GM21447 (cell line): Measurements from ENCODE around the gene AXIN1.
"Not testable (repeated sequence)": the region's sequence is repeated elsewhere in the genome, so short reads cannot be mapped to it uniquely, and the experiment has no call there.

Source experiments
- ATAC-seq: cut with Tn5 transposase; IDR thresholded peaks from one replicate; pipeline ENCODE4 v1.9.1; 2021; ENCODE audit not compliant: unreplicated experiment

Gene AXIN1

DNA sequence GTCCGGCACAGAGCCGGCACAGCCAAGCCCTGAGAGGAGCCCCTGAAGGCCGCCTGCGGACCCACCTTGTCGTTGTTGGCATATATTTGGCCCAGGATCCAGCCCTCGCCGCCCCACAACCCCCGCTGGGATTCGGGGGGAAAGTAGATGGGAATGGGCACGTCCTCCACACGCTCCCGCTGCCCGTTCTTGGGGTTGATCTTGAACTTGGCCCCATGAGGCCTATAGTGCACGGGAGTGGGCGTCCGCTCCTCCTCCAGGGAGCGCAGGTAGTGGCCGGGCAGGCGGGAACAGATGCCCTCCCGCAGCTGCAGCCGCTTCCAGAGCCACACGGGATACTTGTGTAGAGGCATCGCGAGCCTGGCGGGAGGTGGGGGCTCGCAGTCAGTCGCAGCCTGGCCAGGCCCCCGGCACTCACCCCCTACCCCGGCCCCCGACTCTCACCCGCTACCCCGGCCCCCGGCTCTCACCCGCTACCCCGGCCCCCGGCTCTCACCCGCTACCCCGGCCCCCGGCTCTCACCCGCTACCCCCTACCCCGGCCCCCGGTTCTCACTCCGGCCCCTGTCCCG is 17.4 kb upstream of the AXIN1 start:
- no peak for ATAC-seq

DNA sequence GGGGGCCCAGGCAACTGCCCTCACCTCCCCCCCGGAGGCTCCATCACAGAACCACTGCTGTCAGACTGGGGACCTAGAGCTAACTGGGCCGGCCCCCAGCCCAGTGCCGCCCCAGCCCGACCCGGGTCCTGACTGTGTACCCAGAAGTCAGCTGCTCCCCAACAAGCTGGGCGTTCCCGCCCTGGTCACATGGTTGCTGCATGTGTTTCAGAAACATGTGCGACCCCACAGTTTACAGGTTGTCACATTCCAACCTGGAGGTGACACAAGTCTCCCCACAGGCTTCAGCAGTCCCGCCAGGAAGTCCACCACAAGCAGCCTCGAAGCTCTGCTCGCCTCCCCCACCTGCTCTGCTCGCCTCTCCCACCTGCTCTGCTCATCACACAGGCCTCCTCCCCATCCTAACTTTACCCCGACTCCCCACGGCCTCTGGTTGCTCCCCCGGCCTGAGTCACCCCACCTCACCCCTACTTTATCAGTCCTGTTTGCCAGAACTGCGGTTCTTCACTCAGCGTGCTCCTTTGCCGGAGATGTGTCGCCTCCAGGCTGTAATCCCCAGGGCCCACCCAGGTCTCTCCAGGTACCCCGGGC is 16.8 kb upstream of the AXIN1 start:
- no peak for ATAC-seq

- ATAC-seq = no peak
Observed at GRCh38 chr16:368388-369158, 16.1 kb upstream of the AXIN1 start.

DNA sequence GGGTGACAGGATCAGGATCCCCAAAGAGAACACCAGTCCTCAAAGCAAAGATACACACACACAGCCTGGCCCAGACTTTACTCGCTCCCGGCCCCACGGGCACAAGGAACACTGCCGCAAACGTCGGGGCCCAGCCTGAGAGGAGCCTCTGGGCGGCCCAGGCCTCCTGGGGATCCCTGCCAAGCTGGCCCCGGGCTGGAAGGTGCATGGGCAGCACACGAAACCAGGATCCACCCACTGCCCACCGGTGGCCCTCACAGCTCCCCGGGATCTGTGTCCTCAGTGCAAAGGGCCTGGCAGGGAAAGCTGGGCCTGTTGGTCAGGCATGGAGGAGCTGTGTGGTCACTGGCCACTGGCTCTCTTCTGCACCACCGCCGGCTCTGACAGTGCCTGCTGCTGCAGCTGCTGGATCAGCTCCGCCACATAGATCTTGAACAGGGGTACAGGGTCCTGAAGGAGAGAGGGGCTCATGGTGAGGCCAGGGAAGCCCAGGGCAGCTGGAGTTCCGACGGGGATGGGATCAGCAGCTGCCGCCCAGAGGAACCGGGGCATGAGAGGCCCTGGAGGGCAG is 14.9 kb upstream of the AXIN1 start:
- no peak for ATAC-seq

GRCh38 chr16:366476-366875 is 14.0 kb upstream of the AXIN1 start:
- ATAC-seq = no peak

DNA sequence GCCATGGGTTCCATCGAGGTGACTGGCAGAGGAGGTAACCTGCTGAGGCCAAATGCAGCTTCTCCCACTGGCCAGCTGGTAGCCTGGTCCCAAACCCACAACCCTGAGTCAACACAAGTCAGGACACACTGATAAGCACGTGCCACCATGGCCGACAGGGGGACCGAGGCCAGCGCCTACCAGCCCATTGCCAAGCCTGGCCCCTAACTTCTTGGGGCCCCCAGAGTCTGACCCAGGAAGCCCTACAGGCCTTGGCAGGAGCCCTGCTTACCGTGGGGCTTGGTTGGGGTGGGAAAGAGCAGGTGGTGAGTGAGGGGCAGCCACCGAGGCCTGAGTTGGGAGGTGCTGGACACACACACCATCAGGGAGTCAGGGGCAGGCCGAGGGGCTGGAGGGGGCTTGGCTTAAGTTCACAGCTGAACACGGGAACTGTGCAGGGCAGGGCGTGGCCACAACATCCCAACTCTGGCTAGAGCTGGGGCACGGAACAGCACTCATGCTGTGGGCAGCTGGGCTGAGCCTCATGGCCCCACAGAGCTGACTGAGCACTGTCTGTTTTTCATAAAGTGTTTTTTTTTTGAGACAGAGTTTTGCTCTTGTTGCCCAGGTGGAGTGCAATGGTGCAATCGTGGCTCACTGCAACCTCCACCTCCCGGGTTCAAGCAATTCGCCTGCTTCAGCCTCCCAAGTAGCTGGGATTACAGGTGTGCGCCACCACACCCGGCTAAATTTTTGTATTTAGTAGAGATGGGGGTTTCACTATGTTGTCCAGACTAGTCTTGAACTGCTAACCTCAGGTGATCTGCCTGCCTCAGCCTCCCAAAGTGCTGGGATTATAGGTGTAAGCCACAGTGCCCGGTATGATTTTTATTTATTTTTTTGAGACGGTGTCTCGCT is 12.3 kb upstream of the AXIN1 start:
- ATAC-seq = no peak

DNA sequence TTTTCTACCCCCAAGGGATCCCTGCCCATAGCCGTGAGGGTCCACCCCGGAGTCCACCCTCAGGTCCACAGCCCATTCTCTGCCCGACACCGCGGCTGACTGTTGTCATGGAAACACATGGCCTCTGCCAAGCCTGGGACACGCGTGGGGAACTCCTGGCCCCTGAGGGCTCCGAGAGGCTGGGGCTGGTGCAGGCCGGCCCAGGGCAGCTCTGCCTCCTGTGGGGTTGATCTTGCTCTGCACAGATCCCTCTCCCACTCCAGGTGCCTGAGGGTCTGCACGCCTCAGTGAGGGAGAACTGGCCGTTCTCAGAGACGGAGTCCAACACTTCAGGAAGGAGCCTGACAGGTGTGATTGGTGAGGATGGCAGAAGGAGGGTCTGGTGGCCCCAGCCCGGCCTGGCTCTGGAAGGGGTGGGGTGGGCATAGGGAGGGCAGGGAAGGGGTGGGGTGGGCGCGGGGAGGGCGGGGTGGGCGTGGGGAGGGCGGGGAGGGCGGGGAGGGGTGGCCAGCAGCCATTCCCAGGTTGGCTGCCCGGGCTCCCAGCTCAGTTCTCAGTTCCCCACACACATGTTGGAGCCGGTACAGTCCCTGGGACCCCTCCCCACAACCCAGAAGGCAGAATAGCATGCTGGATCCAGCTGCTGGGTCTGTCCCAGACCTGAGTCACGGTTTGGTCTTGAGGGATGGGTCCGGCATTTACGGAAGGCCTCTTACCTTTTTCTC is 11.4 kb upstream of the AXIN1 start:
- ATAC-seq = no peak

- ATAC-seq = no peak
Observed at GRCh38 chr16:363110-363765, 10.7 kb upstream of the AXIN1 start.

- ATAC-seq = not testable (repeated sequence)
Observed at GRCh38 chr16:362702-362999, 10.1 kb upstream of the AXIN1 start.

GRCh38 chr16:361872-362701 is 9.6 kb upstream of the AXIN1 start:
- ATAC-seq = peak; percentile 67

DNA sequence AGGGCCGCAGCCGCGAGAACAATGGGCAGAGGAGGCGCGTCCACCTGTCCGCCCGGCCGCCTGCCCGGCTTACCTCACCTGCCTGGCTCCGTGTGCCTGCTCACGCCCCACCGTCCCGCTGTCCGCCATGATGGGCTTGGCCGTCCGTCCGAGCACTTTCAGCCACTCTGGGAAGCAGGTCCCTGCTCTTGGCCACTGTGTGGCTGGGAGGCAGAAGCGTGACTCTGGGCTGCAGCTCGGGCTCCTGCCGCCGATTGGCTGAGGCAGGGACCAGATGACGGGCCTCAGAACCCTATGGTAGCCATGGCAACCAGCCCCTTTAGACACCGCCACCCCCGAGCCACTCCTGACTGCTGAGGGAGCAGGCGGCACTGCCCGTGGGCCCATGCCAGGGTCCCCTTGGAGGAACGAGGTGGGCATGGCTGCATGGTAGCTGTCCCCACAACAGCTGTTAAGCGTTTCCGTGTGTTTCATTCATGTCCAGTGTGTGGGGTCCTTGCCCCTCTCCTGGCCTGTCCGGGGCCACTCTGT is 8.9 kb upstream of the AXIN1 start:
- no peak for ATAC-seq

- no peak for ATAC-seq
Observed at GRCh38 chr16:360698-361336, 8.3 kb upstream of the AXIN1 start.

DNA sequence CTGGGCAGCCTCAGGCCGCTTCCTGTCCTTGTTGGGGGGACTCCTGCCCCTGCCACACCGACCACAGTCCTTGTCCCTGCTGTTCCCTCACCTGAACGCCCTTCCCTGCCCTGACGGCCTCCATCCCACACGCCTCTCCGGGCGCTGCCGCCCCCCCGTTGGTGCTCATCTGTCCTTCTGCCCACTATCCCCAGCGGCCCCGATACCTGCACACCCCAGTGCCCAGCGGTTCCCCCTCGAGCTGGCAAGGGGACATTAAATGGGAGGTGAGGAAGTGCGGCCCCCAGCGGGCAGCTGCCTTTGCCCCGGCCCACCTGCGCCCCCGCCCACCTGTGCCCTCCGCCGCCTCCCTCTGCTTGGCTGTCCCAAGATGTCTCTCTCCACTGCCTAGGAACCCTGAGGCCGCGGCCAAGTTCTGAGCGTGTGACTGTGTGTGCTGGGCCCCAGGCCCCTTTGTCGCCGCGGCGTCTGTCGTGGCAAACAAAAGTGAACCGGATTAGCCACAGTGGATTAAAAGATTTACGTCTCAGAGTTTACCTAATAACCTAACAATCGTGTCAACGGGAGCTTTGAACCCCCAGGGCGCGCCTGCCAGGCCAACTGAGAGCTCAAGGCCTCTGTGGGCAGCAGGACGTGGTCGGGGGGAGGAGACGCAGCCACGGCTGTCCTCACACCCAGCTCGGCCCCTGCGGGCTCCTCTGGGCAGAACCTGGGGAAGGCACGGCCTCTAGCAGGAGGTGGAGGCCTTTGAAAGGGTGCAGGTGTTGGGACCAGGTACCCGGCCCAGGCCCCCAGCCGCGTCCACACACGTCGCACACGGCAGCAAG is 7.6 kb upstream of the AXIN1 start:
- ATAC-seq = no peak

GRCh38 chr16:359067-359763 is 6.7 kb upstream of the AXIN1 start:
- ATAC-seq = no peak

DNA sequence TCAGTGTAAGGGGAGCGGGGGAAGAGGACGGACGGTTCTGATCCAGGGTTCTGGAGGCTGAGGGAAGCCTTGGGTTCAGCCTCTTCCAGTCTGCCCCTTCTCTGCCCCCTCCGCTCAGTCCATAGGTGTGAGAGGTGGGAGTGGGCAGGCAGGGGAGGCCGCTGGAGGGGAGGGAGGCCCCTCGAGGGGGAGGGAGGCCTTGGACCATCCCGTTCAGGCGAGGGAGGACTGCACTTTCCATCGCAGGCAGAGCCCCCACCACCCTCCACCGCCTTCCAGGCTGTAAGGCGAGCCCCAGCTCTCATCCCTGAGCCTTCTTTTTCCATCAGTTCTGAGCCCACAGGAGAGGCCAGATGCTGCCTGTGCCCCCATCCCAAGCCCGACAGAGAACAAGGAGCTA is 4.2 kb upstream of the AXIN1 start:
- no peak for ATAC-seq

DNA sequence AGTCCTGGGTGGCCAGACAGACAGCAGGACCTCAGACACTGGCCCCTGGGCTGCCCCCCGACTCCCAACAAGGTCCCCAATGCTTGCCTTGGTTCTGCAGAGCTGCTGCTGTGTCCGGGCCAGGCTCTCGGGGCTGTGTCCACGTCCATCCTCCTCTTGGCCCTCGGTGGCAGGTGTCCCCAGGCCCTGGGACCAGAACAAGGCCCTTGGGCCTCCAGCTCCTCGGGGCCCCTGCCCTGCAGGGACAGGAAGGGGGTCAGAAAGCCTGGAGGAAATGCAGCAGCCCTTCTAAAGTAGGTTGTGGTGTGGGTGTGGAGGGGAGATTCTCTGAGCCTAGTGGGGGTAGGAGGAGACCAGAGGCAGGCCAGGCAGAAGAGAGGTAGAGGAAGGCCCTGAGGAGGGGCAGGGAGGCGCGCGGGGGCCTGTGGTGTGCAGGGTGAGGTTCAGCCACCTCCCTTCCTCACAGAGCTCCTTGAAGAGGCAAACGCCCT is 2.5 kb upstream of the AXIN1 start:
- no peak for ATAC-seq

- ATAC-seq = no peak
Observed at GRCh38 chr16:354291-354881, 1.9 kb upstream of the AXIN1 start.
